ENCODE data around the gene SH3D19.
"Not testable (repeated sequence)": the region's sequence is repeated elsewhere in the genome, so short reads cannot be mapped to it uniquely, and the experiment has no call there.

SH3D19 gene

DNA sequence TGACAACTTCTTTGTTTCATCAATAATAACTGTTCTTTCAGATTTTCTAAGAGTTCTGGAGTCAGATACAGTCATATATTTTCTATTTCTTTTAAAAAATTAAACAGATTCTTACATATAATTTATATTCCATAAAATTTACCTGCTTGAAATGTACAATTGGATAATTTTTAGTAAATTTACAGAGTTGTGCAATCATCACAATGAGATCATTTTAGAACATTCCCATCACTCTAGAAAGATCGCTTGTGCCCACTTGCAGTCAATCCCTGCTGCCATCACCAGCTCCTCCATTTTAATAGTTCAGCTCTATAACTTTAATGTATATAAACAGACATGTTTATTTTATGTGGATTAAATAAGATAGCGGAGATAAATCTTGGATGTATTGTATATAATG, 78.0 kb downstream of the SH3D19 start:
- DNase-seq, result no peak
- intact Hi-C loops (cut with DNase I), result no loop called here

DNA sequence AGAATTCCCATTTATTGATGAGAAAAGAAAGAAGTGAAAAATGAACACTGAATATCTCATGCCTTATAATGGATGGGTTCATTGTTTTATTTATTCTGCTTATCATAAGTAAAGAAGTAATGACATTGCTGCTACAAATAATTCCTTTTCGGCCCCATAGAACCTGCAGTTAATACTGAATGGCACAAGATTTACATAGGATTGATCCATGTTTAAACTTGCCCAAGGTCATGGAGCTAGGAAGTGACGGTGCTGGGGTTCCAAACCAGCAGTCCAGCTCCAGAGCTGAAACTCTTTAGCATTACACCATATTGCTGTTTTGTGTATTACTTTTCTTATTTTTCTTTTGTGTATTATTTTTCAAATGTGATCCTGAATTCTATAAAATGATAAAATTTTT, 78.7 kb downstream of the SH3D19 start:
- intact Hi-C loops (cut with DNase I), result no loop called here
- no peak for DNase-seq

DNA sequence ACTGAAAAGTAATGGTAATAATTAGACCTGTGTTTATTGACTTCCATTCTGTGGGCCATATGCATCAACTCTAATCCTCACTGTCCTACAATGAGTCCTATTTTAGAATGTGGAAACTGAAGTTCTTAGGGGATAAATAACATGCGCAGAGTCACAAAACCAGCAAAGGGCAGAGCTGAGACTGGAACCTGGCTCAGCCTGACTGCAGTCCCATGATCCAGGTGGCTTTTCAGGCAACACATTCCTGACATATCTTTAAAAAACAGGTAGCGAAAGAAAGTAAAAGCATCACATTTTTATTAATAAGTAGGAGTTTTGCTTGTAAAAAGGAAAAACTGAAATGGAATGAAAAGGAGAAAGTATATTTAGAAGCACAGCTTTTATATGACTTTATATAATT, 83.1 kb downstream of the SH3D19 start:
- intact Hi-C loops (cut with DNase I), result no loop called here
- no peak for DNase-seq

DNA sequence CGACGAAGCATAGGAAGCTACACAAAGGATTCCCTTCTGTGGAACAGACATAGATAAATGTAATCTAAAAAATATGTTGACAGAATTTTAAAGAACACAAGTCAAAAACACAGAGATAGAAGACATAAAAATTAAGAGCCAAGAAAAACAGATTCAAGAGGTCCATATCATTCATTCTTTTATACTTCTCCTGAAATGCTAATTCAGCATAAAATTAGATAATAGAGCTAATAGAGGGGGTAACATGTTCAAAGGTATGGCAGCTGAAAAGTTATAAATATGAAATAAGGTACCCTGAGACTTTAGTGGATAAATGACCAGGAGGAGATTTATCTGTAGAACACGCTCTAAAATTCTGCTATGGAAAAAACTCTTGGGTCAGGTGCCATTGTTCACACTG, 85.8 kb downstream of the SH3D19 start:
- intact Hi-C loops (cut with DNase I), result no loop called here
- DNase-seq, result no peak

DNA sequence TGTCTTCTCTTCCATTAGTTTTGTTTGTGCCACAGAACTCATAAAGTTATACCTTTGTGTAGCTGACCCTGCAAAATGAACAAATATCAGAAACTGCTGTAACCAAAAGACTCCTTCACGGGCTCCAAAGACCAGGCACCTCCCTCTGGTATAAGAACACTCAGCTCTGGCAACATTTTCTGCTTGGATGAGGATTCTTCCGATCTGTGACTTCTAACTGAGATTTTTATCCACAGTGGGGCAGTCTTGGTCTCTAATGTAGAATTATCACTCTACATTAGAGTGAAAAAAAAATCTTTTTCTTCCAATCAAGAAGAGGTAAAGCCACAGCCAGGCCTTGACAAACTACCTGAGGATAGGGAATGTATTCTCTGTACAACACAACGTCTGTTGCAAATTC, 86.9 kb downstream of the SH3D19 start:
- DNase-seq, result peak in 14 of 42 donors; percentile 4 to 66 (median 29)
- intact Hi-C loops (cut with DNase I), result no loop called here

DNA sequence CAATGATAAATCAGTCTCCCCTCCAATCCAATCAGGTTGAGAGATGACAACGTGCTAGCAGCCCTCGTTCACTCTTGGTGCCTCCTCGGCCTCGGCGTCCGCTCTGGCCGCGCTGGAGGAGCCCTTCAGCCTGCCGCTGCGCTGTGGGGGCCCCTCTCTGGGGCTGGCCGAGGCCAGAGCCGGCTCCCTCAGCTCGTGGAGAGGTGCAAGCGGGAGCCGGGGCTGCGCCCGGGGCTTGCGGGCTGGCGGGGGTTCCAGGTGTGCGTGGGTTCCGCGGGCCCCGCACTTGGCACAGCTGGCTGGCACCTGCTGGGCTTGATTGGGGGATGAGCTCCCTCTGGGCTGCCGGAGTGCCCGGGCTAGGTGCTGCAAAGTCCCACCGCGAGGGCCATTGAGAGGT, 89.4 kb downstream of the SH3D19 start:
- DNase-seq, result no peak
- intact Hi-C loops (cut with DNase I), result no loop called here

DNA sequence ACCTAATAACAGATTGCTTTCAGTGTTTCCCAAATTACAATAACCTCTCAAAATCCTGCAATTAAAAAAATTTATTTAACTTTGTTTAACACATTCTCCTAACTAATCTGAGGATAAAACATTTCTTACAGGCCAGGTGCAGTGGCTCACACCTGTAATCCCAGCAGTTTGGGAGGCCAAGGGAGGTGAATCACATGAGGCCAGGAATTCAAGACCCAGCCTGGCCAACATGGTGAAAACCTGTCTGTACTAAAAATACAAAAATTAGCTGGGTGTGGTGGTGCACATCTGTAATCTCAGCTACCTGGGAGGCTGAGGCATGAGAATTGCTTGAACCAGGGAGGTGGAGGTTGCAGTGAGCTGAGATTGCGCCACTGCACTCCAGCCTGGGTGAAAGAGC, 90.0 kb downstream of the SH3D19 start:
- intact Hi-C loops (cut with DNase I); DNase-seq: not testable (repeated sequence)

DNA sequence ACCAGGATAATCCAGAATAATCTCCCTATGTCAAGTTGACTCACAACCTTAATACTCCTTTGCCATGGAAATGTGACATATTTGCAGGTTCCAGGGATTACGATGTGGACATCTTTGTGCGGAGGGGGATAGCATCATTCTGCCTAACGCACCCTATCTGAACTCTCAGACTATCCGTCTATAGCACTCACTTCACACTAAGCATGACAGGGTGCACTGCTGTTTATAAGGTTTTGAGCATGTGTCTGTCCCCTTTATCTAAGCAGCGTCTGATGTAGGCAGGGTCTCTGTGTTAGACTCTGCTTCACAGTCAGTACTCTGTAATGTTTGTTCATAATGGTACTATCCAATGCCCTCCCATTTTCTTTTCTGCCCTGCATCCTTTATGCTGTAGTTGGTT, 91.8 kb downstream of the SH3D19 start:
- intact Hi-C loops (cut with DNase I), result no loop called here
- DNase-seq, result no peak

DNA sequence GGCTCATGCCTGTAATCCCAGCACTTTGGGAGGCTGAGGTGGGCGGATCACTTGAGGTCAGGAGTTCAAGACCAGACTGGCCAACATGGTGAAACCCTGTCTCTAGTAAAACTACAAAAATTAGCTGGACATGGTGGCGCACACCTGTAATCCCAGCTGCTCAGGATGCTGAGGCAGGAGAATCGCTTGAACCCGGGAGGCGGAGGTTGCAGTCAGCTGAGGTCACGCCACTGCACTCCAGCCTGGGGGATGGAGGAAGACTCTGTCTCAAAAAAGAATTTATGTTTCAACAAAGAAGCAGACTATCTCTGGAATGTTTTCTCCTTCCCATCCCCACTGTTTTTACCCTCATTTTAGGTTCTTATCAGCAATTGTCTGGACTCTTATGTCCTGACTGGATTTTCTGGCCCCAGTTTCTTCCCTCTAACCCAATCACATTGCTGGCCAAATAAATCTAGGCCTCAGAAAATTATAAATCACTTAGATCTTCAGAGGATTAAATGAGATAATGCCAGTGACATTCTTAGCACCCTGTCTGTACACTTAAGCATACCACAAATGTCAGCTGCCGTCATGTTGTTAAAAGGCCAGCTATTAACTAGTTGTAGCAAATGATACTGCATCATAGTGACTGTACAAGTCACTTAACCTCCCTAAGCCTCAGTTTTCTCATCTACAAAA, 93.3 kb downstream of the SH3D19 start:
- intact Hi-C loops (cut with DNase I), result no loop called here
- no peak for DNase-seq

DNA sequence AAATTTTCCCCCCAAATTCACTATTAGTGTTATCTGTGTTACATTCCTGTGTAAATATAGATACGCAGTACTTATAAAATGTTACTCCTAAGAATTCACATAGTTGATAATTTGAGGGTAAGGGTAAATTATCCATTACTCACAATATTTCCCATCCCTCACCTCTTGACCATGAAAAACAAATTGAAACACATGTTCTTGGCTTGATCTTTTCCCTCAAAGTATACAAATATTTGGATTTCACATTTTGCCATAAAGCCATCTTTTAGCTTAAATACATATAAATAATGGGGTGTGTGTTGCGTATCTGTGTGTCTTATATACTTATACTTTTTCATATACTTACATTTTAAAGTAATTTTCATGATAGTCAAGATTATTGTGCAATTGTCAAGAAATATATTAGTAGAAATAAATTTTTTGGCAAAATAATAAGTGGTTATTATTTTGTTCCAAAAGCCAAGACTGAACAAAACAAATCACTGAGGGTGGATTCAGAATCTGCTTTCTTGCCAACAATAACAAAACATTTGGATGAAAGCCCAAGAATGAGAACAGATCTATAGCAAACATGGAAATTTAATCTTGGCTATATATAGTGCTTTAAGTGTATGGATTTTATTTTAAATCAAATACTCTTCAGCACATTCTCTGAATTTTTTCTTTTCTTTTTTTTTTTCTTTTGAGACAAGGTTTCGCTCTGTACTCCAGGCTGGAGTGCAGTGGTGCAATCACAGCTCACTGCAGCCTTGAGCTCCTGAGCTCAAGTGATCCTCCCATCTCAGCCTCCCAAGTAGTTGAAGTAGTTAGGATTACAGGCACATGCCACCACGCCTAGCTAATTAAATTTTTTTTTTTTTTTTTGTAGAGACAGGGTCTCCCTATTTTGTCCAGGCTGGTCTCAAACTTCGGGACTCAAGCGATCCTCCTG, 97.0 kb downstream of the SH3D19 start:
- intact Hi-C loops (cut with DNase I), result no loop called here
- no peak for DNase-seq

DNA sequence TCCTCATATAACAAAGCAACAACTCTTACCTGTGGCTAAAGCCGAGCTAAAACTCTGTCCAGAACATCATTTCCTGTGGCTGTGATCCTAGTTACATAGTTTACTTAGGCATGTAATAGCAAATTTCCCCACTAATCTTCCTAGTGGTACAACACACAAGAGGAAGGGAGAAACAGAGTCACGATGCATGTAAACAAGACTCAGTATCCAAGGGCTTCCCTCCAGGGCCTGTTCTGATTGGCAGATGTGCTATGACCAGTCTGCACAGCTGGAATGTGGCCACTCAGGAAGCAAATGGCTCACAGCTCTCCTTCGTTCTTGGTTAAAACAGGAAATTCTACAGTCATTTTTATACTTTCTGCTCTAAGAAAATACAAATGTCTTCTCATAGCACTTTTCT, 97.7 kb downstream of the SH3D19 start:
- intact Hi-C loops (cut with DNase I), result no loop called here
- peak in 41 of 42 donors; percentile 19 to 85 (median 65) for DNase-seq

DNA sequence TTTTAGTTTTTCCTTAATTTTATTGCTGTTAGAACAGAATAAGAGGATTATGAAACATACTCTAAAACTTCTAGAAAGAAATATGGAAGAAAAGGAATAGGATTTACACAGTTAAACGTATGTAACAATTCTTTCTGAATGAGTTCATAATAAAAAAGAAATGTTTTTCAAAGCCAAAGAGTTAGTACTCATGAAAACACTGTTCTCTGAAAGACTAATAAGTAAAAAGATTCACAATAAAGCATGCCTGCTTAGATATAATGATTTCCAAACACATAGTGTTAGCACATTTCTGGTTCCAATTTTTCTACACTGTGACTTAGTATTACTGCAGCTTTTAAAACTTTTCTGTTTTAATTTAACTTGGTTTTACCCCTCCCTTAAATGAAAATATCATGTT, 98.2 kb downstream of the SH3D19 start:
- intact Hi-C loops (cut with DNase I), result no loop called here

DNA sequence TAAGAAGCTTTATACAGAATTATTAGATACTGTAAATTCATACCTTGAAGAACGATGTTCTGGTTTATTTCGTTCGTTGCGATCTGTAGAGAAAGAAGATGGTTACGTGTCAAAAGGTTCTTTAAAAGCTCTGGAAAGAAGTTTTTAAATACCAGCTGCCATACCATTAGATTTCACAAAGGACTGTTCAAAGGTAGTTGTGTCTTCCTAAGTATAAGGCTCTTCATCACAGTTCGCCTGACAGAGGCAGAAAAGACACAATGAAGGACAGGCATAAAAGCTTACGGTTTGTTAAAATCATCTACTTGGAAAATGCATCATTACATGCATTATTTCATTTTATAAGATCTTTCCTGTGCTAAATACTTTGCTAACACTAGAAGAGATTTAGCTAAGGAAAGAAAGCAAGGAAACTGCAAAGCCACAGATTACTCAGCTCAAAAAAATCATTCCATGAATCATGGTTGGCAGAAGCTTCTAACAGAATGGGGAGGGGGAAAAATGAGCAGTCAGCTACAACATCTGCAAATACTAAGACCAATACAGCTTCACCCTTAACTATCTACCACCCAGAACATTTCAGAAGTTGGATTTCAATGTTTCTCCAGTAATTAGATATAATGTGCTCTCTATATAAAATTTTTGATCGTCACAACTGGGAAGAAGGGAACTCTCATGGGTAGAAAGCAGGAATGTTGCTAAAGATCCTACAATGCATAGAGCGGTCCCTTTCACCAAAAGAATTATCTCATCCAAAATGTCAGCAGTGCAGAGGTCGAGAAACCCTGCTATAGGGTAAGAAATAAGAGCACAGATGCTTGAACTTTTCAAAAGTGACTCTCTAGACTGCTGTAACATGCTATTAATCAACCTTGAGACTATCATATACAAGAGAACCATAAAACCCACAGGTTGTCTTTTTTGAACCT, 99.1 kb downstream of the SH3D19 start:
- intact Hi-C loops (cut with DNase I), result no loop called here
- DNase-seq, result peak in 7 of 42 donors; percentile 19 to 72 (median 29)

More for the DNA sequence above, 98.2 kb downstream of the SH3D19 start:
- no peak for DNase-seq

DNA sequence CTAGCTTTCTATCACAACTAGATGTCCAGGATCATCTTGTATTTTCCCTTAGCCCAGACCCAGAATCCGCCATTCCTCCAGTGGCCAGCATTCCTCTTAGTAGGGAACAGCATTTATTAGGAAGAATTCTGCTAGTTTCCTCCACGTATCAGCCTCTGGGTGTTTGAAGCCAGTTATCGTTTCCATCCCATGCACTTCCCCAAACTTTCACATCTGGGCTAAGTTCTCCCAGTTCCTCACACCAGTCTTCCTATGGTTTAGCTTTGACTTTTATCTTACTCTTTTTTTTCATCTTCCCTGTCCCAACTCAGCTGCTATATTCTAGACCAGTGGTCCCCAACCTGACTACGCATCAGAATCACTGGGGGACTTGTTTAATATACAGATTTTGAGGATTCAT, 101.9 kb downstream of the SH3D19 start:
- intact Hi-C loops (cut with DNase I), result no loop called here
- no peak for DNase-seq

DNA sequence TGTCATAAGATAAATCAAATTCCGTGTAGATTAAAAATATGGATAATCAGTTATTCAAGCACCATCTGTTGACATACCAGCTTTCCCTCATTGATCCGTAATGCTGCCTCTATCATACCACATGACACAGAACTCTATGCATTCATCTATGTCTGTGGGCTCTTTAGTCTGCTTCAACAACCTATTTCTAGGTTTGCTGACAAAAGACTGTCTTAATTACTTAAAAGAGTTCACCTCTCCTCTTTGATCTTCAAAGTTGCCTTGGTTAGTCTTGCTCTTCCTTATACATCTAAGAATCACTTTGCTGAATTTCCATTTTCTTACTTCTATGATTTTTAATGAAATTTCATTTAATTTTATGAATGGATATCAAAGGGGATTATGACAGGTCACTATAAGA, 105.5 kb downstream of the SH3D19 start:
- no peak for DNase-seq
- intact Hi-C loops (cut with DNase I), result no loop called here

DNA sequence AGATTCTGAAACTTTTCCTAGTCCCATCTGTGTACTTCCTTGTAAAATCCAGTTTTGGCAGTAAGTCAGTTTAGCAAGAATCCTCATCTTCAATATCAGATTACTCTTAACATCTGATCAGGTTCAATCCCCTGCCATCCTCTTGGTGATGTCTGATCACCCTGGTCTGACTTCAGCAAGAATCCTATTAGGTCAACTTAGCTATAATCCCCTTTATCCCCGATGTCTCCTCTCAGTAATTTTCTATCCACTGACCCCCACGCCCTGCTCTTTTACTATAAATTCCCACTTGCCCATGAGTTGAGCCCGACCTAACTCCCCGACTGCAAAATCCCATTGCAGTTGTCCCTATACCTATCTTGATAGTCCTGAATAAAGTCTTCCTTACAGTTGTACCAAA, 106.3 kb downstream of the SH3D19 start:
- DNase-seq, result no peak
- intact Hi-C loops (cut with DNase I), result no loop called here

DNA sequence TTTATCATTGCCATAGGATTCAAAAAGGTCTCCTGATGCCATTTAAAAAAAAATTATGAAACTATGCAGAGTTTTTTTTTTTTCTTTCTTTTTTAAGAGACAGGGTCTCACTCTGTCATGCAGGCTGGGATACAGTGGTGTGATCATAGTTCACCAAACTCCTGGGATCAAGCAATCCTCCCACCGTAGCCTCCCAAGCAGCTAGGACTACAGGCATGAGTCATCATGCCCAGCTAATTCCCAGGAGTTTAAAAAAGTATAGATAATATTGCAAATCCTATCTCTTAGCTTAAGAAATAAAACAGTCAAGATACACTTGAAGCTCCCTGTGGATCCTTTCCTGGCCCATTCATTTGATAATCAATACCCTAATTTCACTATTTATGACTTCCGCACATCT, 107.1 kb downstream of the SH3D19 start:
- DNase-seq, result peak in 1 of 42 donors; percentile 44
- intact Hi-C loops (cut with DNase I), result no loop called here

DNA sequence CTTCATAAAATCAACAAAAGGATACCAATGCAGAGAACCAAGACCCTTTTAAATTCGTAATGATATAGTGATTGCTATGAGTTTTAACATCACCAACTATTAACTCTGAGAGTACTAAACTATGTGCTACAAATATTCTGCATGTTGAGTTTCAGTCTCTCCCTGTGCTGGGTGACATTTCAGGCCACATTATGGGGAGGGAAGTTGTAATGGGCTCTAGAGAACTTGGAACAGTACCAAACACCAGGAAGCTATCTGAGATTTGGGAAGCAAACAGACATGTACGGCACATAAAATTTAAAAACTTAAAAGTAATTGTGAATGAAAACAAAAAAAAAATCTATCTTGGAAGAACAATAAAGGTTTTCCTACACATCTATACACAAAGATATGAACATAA, 108.1 kb downstream of the SH3D19 start:
- intact Hi-C loops (cut with DNase I), result no loop called here
- DNase-seq, result no peak

DNA sequence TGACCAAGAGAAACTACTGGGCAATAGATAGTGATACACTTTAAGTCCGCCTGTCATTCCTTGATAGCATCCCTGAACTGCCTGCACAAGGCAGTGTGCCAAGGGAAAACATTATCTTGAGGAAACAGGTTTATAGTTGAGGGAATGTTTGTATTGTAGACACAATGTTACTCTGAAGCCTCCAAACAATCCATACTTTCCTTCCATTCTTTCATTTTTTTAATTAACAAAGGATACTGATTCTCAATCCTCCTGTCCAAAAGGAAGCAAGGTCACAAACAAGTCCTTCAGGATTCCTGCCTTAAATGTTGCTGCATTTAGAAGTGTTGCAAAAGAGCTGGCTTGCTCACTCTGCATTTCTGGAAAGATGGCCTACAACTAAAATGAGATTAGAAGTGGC, 110.1 kb downstream of the SH3D19 start:
- intact Hi-C loops (cut with DNase I), result no loop called here

DNA sequence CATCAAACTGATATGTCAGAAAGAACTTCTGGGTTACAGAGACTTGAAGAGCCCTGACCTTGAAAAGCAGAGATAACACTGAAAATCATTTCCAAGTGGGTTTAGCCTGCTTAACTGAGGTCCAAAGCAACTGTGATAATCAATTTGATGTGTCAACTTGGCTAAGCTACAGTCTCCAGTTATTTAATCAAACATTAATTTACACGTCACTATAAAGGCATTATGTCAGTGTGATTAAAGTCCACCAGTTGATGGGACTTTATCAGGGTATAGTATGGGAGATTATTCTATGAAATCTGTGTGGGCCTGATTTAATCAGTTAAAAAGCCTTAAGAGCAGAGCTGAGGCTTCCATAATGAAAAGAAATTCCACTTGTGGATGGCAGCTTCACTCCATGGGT, 117.5 kb downstream of the SH3D19 start:
- intact Hi-C loops (cut with DNase I), result no loop called here
- no peak for DNase-seq

More for the DNA sequence above, 110.1 kb downstream of the SH3D19 start:
- DNase-seq, result no peak

Measured in head of caudate nucleus (tissue), 42 donors.